Astrocyte (in vitro differentiated cells and primary cell): Measurements from ENCODE around the gene ST6GALNAC4. TPM values are rescaled to one million over a fixed set of nuclear protein-coding genes. Genes with fewer than 3 reads are reported as not detected.

ENCODE experiments used
- DNase-seq: peaks from one replicate; pipeline ENCODE4 v3.0.0-alpha.2; 2010; ENCODE audit warnings: low read depth
- FAIRE-seq: peaks from 2 replicates; lab custom pipeline; 2011; peaks lifted over from hg19 to GRCh38; lab: Jason Lieb, UNC
- H2AFZ ChIP-seq: 2 replicates; pipeline ENCODE4 v1.6.0; 2012; ENCODE audit warnings: low read depth, low read length, inconsistent platforms
- H3K27ac ChIP-seq: 2 replicates; pipeline ENCODE4 v1.5.1; 2011; ENCODE audit warnings: low read depth, low read length, inconsistent platforms
- H3K27me3 ChIP-seq: 2 replicates; pipeline ENCODE4 v1.6.0; 2011; ENCODE audit warnings: low read length, inconsistent platforms; ENCODE audit not compliant: insufficient read depth
- H3K36me3 ChIP-seq: 2 replicates; pipeline ENCODE4 v1.5.1; 2011; ENCODE audit warnings: low read length, inconsistent platforms; ENCODE audit not compliant: insufficient read depth
- H3K4me1 ChIP-seq: 2 replicates; pipeline ENCODE4 v1.5.1; 2011; ENCODE audit warnings: low read length, inconsistent platforms; ENCODE audit not compliant: insufficient read depth
- H3K4me2 ChIP-seq: 2 replicates; pipeline ENCODE4 v1.6.0; 2012; ENCODE audit warnings: low read length, inconsistent platforms
- H3K4me3 ChIP-seq: 2 replicates; pipeline ENCODE4 v1.5.1; 2011; ENCODE audit warnings: low read depth, mild to moderate bottlenecking, low read length, inconsistent platforms; ENCODE audit not compliant: insufficient read depth
- H3K79me2 ChIP-seq: 2 replicates; pipeline ENCODE4 v1.6.0; 2012; ENCODE audit warnings: mild to moderate bottlenecking, low read length, inconsistent platforms; ENCODE audit not compliant: insufficient read depth
- H3K9ac ChIP-seq: 2 replicates; pipeline ENCODE4 v1.6.0; 2012; ENCODE audit warnings: mild to moderate bottlenecking, low read length, inconsistent platforms
- H3K9me3 ChIP-seq: 2 replicates; pipeline ENCODE4 v1.5.1; 2012; ENCODE audit warnings: low read depth, mild to moderate bottlenecking, low read length, inconsistent platforms; ENCODE audit not compliant: insufficient read depth
- H4K20me1 ChIP-seq: 2 replicates; pipeline ENCODE4 v1.6.0; 2012; ENCODE audit warnings: low read length, inconsistent platforms; ENCODE audit not compliant: insufficient read depth
- H3K27ac Mint-ChIP-seq: one replicate; pipeline ENCODE4 v1.8.0; 2021; ENCODE audit warnings: mild to moderate bottlenecking, mixed read lengths; ENCODE audit not compliant: unreplicated experiment
- H3K27me3 Mint-ChIP-seq: one replicate; pipeline ENCODE4 v1.8.0; 2021; ENCODE audit warnings: low read depth, mixed read lengths; ENCODE audit not compliant: unreplicated experiment
- H3K36me3 Mint-ChIP-seq: one replicate; pipeline ENCODE4 v1.8.0; 2021; ENCODE audit warnings: low read depth, mixed read lengths; ENCODE audit not compliant: unreplicated experiment
- H3K4me1 Mint-ChIP-seq: one replicate; pipeline ENCODE4 v1.8.0; 2021; ENCODE audit warnings: low read depth, mixed read lengths; ENCODE audit not compliant: unreplicated experiment
- H3K4me3 Mint-ChIP-seq: one replicate; pipeline ENCODE4 v1.8.0; 2021; ENCODE audit warnings: mild to moderate bottlenecking, moderate library complexity, mixed read lengths; ENCODE audit not compliant: unreplicated experiment
- H3K9me3 Mint-ChIP-seq: one replicate; pipeline ENCODE4 v1.8.0; 2021; ENCODE audit warnings: mild to moderate bottlenecking, mixed read lengths; ENCODE audit not compliant: unreplicated experiment
- EZH2 ChIP-seq: IDR thresholded peaks from 2 replicates; pipeline ENCODE4 v1.6.1; 2012; ENCODE audit warnings: mild to moderate bottlenecking, low read length, inconsistent platforms; ENCODE audit not compliant: insufficient read depth
- total RNA-seq: library from RNA; stranded (reverse); gene quantifications from 2 replicates; pipeline ENCODE4 v1.2.1, GENCODE V29; 2021
- TF ChIP-seq, protein P1 (sequence below): IDR thresholded peaks from 2 replicates; pipeline ENCODE4 v1.5.1; 2011; ENCODE audit warnings: low read depth, mild to moderate bottlenecking, inconsistent platforms, low read length, moderate library complexity; ENCODE audit not compliant: insufficient read depth

ST6GALNAC4 gene
- total RNA-seq, 1 donor from 2014 or later, result 14.5 TPM

DNA sequence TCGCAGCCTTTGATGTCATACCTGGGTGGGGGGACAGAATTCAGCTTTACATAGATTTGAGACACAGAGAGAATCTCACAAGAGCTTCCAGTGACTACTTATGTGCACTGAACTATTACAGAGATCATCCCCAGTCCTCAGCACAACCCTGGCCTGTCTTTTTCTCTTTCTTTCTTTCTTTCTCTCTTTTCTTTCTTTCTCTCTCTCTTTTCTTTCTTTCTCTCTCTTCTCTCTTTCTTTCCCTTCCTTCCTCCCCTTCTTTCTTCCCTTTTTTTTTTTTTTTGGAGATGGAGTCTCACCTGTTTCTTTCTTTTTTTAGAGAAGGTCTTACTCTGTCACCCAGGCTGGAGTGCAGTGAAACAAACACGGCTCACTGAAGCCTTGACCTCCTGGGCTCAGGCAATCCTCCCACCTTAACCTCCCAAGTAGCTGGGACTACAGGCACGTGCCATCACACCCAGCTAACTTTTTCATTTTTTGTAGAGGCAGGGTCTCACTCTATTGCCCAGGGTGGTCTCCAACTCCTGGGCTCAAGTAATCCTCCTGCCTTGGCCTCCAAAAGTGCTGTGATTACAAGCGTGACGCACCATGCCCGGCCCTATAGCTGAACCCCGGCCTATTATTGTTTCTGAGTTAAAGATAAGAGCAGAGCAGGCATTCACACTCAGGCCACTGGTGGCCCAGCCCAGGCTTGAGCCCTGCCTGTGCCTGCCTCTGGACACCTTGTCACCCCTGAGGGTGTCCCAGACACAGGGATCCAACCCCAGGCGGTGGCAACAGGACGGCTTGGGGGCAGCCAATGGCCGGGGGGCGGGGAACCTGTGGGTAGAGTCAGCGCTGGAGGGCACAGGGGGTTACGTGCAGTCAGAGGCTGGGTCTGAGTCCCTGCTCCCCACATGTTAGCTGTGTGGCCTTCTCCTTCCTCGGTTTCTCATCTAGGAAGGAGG, 9.4 kb upstream of the ST6GALNAC4 start:
- FAIRE-seq (no peak), DNase-seq (no peak)
- Histone ChIP-seq H3K9ac (peak overlapping the region; percentile 45), H3K4me2 (peak overlapping the region; percentile 72), H4K20me1 (peaks cover 18% of the 10 kb centered on the region), H3K27me3 (no peaks in the 10 kb centered on the region), H3K27ac (no peak overlapping the region), H3K36me3 (no peaks in the 10 kb centered on the region), H3K9me3 (no peaks in the 10 kb centered on the region), H2AFZ (peak overlapping the region; percentile 64), H3K79me2 (no peaks in the 10 kb centered on the region), H3K4me1 (peaks cover 39% of the 10 kb centered on the region), H3K4me3 (peak overlapping the region; percentile 31)
- Mint-ChIP-seq H3K36me3 (peaks cover 1% of the 10 kb centered on the region), H3K4me3 (peak overlapping the region; percentile 67), H3K4me1 (peaks cover 7% of the 10 kb centered on the region), H3K27me3 (peaks cover 23% of the 10 kb centered on the region), H3K27ac (no peak overlapping the region), H3K9me3 (no peaks in the 10 kb centered on the region)
- TF ChIP-seq, protein P1, sequence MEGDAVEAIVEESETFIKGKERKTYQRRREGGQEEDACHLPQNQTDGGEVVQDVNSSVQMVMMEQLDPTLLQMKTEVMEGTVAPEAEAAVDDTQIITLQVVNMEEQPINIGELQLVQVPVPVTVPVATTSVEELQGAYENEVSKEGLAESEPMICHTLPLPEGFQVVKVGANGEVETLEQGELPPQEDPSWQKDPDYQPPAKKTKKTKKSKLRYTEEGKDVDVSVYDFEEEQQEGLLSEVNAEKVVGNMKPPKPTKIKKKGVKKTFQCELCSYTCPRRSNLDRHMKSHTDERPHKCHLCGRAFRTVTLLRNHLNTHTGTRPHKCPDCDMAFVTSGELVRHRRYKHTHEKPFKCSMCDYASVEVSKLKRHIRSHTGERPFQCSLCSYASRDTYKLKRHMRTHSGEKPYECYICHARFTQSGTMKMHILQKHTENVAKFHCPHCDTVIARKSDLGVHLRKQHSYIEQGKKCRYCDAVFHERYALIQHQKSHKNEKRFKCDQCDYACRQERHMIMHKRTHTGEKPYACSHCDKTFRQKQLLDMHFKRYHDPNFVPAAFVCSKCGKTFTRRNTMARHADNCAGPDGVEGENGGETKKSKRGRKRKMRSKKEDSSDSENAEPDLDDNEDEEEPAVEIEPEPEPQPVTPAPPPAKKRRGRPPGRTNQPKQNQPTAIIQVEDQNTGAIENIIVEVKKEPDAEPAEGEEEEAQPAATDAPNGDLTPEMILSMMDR, result no peak
- TF ChIP-seq EZH2, result no peak

DNA sequence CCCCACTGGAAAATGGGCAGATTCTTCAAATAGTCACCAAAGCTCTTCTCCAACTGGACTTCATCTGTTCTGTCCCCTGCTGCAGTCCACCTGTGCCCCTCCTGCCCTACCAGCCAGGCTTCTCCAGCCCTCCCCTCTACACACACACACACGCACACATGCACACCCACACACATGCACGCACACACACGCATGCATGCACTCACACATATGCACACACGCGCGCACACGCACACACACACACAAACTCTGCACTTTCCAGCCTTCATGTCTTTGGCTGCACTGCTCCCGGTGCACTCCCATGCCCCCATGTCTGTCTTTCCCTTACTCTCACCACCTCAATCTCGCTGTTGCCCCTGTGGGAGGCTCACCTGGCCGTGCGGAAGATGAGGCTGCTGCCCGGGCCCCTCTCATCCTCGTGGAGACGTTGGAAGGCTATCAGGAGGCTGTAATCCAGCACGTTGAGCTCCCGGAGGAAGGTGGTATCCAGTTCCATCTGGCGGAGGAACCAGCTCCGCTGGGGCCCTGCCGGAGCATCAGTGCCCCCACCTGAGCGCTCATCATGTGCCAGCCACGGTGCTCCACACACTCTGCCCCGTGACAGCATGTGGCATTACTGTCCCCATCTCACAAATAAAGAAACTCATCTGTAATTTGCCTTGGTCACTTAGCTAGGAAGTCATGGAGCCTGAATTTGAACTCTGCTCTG, 8.0 kb upstream of the ST6GALNAC4 start:
- Mint-ChIP-seq H3K4me1 (peaks cover 4% of the 10 kb centered on the region), H3K27me3 (peaks cover 23% of the 10 kb centered on the region), H3K27ac (peak overlapping the region; percentile 53), H3K9me3 (no peaks in the 10 kb centered on the region), H3K4me3 (no peak overlapping the region), H3K36me3 (peaks cover 1% of the 10 kb centered on the region)
- no peak overlapping the region for H3K27ac ChIP-seq
- no peak overlapping the region for H3K9ac ChIP-seq
- H3K4me2 ChIP-seq, result no peak overlapping the region
- DNase-seq (no peak), FAIRE-seq (no peak)
- H3K4me3 ChIP-seq, result no peak overlapping the region
- H3K36me3 ChIP-seq, result no peaks in the 10 kb centered on the region
- TF ChIP-seq, protein P1, result no peak
- no peak for TF ChIP-seq EZH2
- H3K9me3 ChIP-seq, result no peaks in the 10 kb centered on the region
- H3K27me3 ChIP-seq, result no peaks in the 10 kb centered on the region
- H2AFZ ChIP-seq, result no peak overlapping the region
- no peaks in the 10 kb centered on the region for H3K79me2 ChIP-seq
- H3K4me1 ChIP-seq, result peaks cover 29% of the 10 kb centered on the region
- peaks cover 14% of the 10 kb centered on the region for H4K20me1 ChIP-seq
